HEK293 (cell line): Measurements from ENCODE around the gene LRBA.

Experiments used
- CTCF ChIA-PET: fragments of 350-600 bp; formaldehyde crosslinking; extraction: SDS; loops from one replicate; lab custom pipeline; 2021; ENCODE audit warnings: antibody characterized with exemption; lab: Yijun Ruan, JAX
- POLR2A ChIA-PET: fragments of 300-600 bp; formaldehyde crosslinking; extraction: SDS; loops from one replicate; lab custom pipeline; 2020; ENCODE audit warnings: antibody characterized with exemption, inconsistent platforms; lab: Yijun Ruan, JAX
- H3K27ac ChIP-seq: fragments of 200-500 bp; sonication (Bioruptor generic); 2 replicates; pipeline ENCODE4 v1.5.1; 2014; ENCODE audit warnings: low read depth, low read length, control low read depth, inconsistent platforms; ENCODE audit errors: extremely low read depth
- H3K36me3 ChIP-seq, 2 experiments: fragments of 200-500 bp in 1 of 2; sonication (Bioruptor generic) in 1 of 2; 1 replicate in 1 of 2; 2 replicates in 1 of 2; pipeline ENCODE4 v1.5.1; 2014 to 2017; ENCODE audit warnings: inconsistent platforms in 2 of 2, low read length in 2 of 2; ENCODE audit not compliant: control insufficient read depth in 2 of 2, insufficient read depth in 1 of 2
- H3K4me1 ChIP-seq: fragments of 200-500 bp; sonication (Bioruptor generic); 2 replicates; pipeline ENCODE4 v1.5.1; 2014; ENCODE audit warnings: mild to moderate bottlenecking, low read length, inconsistent platforms; ENCODE audit not compliant: control insufficient read depth, insufficient read depth
- H3K4me3 ChIP-seq: 2 replicates; pipeline ENCODE4 v1.5.1; 2011; ENCODE audit warnings: low read depth, mild to moderate bottlenecking, control low read depth, low read length, moderate library complexity
- H3K9me3 ChIP-seq: fragments of 200-500 bp; sonication (Bioruptor generic); 2 replicates; pipeline ENCODE4 v1.5.1; 2014; ENCODE audit warnings: low read depth, low read length, inconsistent platforms; ENCODE audit not compliant: control insufficient read depth, insufficient read depth
- ATF2 ChIP-seq: fragments of 450-650 bp; formaldehyde crosslinking; IDR thresholded peaks from 2 replicates; pipeline ENCODE4 v1.5.1; 2016; ENCODE audit warnings: missing biosample characterization, missing genetic modification characterization, low read depth
- FEZF1 ChIP-seq: fragments of 450-650 bp; formaldehyde crosslinking; IDR thresholded peaks from 2 replicates; pipeline ENCODE4 v1.5.1; 2016; ENCODE audit warnings: missing biosample characterization, missing genetic modification characterization
- PATZ1 ChIP-seq: fragments of 450-650 bp; formaldehyde crosslinking; IDR thresholded peaks from 2 replicates; pipeline ENCODE4 v1.5.1; 2016; ENCODE audit warnings: missing biosample characterization, missing genetic modification characterization
- PRDM1 ChIP-seq: fragments of 450-650 bp; formaldehyde crosslinking; IDR thresholded peaks from 2 replicates; pipeline ENCODE4; 2016; ENCODE audit warnings: missing biosample characterization, missing genetic modification characterization
- RBAK ChIP-seq: fragments of 450-650 bp; formaldehyde crosslinking; IDR thresholded peaks from 2 replicates; pipeline ENCODE4 v1.5.1; 2016; ENCODE audit warnings: missing biosample characterization, missing genetic modification characterization
- REST ChIP-seq: fragments of 450-650 bp; formaldehyde crosslinking; IDR thresholded peaks from 2 replicates; pipeline ENCODE4 v1.5.1; 2016; ENCODE audit warnings: missing biosample characterization, missing genetic modification characterization
- SP2 ChIP-seq: fragments of 450-650 bp; formaldehyde crosslinking; IDR thresholded peaks from 2 replicates; pipeline ENCODE4 v1.5.1; 2016; ENCODE audit warnings: missing biosample characterization, missing genetic modification characterization
- ZFP69B ChIP-seq: fragments of 450-650 bp; formaldehyde crosslinking; IDR thresholded peaks from 2 replicates; pipeline ENCODE4 v1.5.1; 2016; ENCODE audit warnings: missing biosample characterization, missing genetic modification characterization
- ZNF16 ChIP-seq: fragments of 450-650 bp; formaldehyde crosslinking; IDR thresholded peaks from 2 replicates; pipeline ENCODE4 v1.5.1; 2016; ENCODE audit warnings: low read depth, missing biosample characterization, missing genetic modification characterization
- ZNF175 ChIP-seq: fragments of 450-650 bp; formaldehyde crosslinking; IDR thresholded peaks from 2 replicates; pipeline ENCODE4 v1.5.1; 2016; ENCODE audit warnings: missing biosample characterization, missing genetic modification characterization
- ZNF221 ChIP-seq: fragments of 450-650 bp; formaldehyde crosslinking; IDR thresholded peaks from 2 replicates; pipeline ENCODE4 v1.5.1; 2017; ENCODE audit warnings: missing biosample characterization, missing genetic modification characterization, borderline replicate concordance
- ZNF26 ChIP-seq: fragments of 450-650 bp; formaldehyde crosslinking; IDR thresholded peaks from 2 replicates; pipeline ENCODE4 v1.5.1; 2016; ENCODE audit warnings: missing biosample characterization, missing genetic modification characterization
- ZNF341 ChIP-seq: fragments of 450-650 bp; formaldehyde crosslinking; IDR thresholded peaks from 2 replicates; pipeline ENCODE4; 2016; ENCODE audit warnings: low read depth, missing biosample characterization, missing genetic modification characterization
- ZNF433 ChIP-seq: fragments of 450-650 bp; formaldehyde crosslinking; IDR thresholded peaks from 2 replicates; pipeline ENCODE4 v1.5.1; 2016; ENCODE audit warnings: missing biosample characterization, missing genetic modification characterization, low read depth
- ZNF518A ChIP-seq: fragments of 450-650 bp; formaldehyde crosslinking; conservative IDR thresholded peaks from 2 replicates; pipeline ENCODE4 v1.5.1; 2016; ENCODE audit warnings: low read depth, missing biosample characterization, missing genetic modification characterization
- ZNF600 ChIP-seq: fragments of 450-650 bp; formaldehyde crosslinking; IDR thresholded peaks from 2 replicates; pipeline ENCODE4 v1.5.1; 2016; ENCODE audit warnings: missing biosample characterization, missing genetic modification characterization
- ZNF658 ChIP-seq: fragments of 450-650 bp; formaldehyde crosslinking; IDR thresholded peaks from 2 replicates; pipeline ENCODE4; 2016; ENCODE audit warnings: missing biosample characterization, missing genetic modification characterization
- ZNF670 ChIP-seq: fragments of 450-650 bp; formaldehyde crosslinking; IDR thresholded peaks from 2 replicates; pipeline ENCODE4 v1.5.1; 2016; ENCODE audit warnings: missing biosample characterization, missing genetic modification characterization, low read depth
- ZNF692 ChIP-seq: fragments of 450-650 bp; formaldehyde crosslinking; IDR thresholded peaks from 2 replicates; pipeline ENCODE4 v1.5.1; 2016; ENCODE audit warnings: missing biosample characterization, missing genetic modification characterization
- ZNF785 ChIP-seq: fragments of 450-650 bp; formaldehyde crosslinking; IDR thresholded peaks from 2 replicates; pipeline ENCODE4 v1.5.1; 2016; ENCODE audit warnings: missing biosample characterization, missing genetic modification characterization

LRBA gene

GRCh38 chr4:150235317-150235716, 779.8 kb downstream of the LRBA start:
- Histone ChIP-seq H3K4me3 (no peak overlapping the region), H3K4me1 (no peaks in the 10 kb centered on the region), H3K9me3 (no peaks in the 10 kb centered on the region), H3K27ac (no peak overlapping the region), H3K36me3 (peaks cover 0 to 28% of the 10 kb centered on the region in 2 experiments; a peak in 1 of 3 replicates)
- POLR2A ChIA-PET, result no interaction called here
- TF ChIP-seq ZNF221 (tag by site-specific recombination), result no peak
- TF ChIP-seq ZNF692 (tag by site-specific recombination), result no peak
- TF ChIP-seq ZNF341 (tag by site-specific recombination), result no peak
- no peak for TF ChIP-seq RBAK
- TF ChIP-seq ZNF175, result no peak
- TF ChIP-seq ATF2 (tag by site-specific recombination), result no peak
- no peak for TF ChIP-seq ZNF785
- TF ChIP-seq ZNF600 (tag by site-specific recombination), result no peak
- no peak for TF ChIP-seq REST (tag by site-specific recombination)
- no peak for TF ChIP-seq ZNF670 (tag by site-specific recombination)
- TF ChIP-seq ZNF433 (tag by site-specific recombination), result no peak
- no peak for TF ChIP-seq ZNF658 (tag by site-specific recombination)
- TF ChIP-seq ZFP69B (tag by site-specific recombination), result no peak
- CTCF ChIA-PET, result interaction anchor here (0.7 kb wide), 1 partner anchor 229 kb away, joined by 3 read pairs; no protein-coding TSS in a partner anchor

GRCh38 chr4:150234246-150234645, 780.8 kb downstream of the LRBA start:
- Histone ChIP-seq H3K4me3 (no peak overlapping the region), H3K36me3 (peaks cover 0 to 28% of the 10 kb centered on the region in 2 experiments; a peak in 1 of 3 replicates), H3K27ac (no peak overlapping the region), H3K9me3 (no peaks in the 10 kb centered on the region), H3K4me1 (no peaks in the 10 kb centered on the region)
- CTCF ChIA-PET, result no interaction called here
- POLR2A ChIA-PET, result no interaction called here
- TF ChIP-seq PRDM1 (tag by site-specific recombination) (no peak), ZNF26 (tag by site-specific recombination) (no peak), ZNF16 (tag by site-specific recombination) (no peak), ZNF658 (tag by site-specific recombination) (no peak), SP2 (tag by site-specific recombination) (no peak), ZNF518A (tag by site-specific recombination) (no peak), ZNF600 (tag by site-specific recombination) (no peak), FEZF1 (tag by site-specific recombination) (no peak), PATZ1 (no peak)
